G401.6 (cell line): ENCODE measurements around the gene KCNJ2.

Source experiments
- FAIRE-seq: peaks from 2 replicates; lab custom pipeline; 2012; peaks lifted over from hg19 to GRCh38; lab: Jason Lieb, UNC

KCNJ2 gene

DNA sequence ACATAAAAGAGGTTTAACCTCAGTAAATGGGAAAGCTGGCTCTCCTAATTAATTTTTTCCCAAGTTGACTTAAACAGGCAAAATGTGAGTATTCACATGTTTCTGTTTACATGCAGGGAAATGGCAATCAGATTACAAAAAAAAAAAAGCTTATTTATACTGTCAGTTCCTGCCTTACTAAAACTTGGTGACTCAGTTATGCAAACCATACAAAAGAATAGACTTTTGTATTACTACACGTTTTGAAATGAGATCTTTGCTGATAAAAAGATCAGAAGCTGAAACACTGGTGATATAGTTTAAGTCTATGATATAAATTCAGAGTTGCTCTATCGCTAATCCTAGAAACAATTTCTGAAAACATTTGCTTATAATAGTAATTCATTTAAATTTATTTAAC, 9.4 kb upstream of the KCNJ2 start:
- FAIRE-seq: no peak

GRCh38 chr17:70161519-70161918, 7.8 kb upstream of the KCNJ2 start:
- no peak for FAIRE-seq

- no peak for FAIRE-seq
Observed at GRCh38 chr17:70165383-70165782, 3.9 kb upstream of the KCNJ2 start.

DNA sequence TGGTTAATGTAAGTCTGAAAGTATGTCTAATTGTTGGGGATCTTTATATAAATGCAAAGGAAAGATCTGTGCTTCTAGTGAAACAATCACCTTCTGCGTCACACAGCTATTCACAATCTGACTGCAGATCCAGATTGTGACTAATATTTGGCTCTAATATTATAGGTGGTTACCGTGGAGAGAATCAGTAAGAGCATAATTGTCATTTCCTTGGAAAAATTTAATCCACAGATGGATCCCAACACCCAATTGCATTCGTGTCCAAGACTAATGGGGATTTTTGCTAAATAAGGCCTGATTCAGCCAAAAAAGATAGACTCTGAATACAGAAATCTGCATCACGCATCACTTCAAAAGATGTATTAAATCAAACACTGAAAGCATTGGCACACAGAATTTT, 2.7 kb upstream of the KCNJ2 start:
- no peak for FAIRE-seq

DNA sequence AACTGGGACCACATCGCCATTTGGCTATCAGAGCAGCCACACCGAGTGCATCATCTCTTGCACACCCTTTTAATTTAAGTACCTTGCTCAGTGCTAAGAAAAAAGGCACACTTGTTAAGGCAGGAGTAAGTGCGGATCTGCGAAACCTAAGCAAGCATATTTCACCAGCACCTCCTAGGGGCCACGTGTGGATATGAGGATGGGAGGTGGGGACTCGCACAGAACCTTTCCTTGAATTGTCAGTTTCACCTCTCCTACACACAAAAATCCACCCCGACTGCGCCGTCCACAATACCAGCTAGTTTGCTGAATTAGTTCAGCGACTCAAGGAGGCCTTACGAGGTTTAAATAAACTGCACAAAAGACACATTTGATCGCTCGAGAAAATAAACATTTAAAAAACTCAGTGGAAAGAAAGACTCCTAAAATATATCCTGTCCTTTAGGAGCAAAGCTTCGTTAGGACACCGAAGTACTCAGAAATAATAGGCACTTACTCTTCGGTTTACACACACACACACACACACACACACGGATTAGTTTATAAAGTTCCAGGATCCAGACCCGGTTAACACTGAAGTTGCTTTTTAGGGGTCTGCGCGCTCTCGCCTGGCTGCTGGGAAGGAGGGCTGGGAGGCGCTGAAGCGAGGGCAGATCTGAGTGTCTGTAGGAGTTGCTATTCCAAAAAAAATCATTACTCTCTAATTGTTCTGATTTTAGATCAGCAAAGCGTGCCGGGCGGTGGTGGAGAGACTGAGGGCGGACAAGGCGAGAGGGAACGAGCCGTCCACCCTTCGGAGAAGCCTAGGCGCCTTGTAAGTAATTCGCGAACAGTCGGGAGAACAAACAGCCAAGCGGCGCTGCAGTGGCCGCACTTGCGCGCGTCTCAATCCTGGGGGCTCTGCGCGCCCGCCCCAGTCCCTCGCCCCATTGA, 1.0 kb upstream of the KCNJ2 start:
- FAIRE-seq: no peak

DNA sequence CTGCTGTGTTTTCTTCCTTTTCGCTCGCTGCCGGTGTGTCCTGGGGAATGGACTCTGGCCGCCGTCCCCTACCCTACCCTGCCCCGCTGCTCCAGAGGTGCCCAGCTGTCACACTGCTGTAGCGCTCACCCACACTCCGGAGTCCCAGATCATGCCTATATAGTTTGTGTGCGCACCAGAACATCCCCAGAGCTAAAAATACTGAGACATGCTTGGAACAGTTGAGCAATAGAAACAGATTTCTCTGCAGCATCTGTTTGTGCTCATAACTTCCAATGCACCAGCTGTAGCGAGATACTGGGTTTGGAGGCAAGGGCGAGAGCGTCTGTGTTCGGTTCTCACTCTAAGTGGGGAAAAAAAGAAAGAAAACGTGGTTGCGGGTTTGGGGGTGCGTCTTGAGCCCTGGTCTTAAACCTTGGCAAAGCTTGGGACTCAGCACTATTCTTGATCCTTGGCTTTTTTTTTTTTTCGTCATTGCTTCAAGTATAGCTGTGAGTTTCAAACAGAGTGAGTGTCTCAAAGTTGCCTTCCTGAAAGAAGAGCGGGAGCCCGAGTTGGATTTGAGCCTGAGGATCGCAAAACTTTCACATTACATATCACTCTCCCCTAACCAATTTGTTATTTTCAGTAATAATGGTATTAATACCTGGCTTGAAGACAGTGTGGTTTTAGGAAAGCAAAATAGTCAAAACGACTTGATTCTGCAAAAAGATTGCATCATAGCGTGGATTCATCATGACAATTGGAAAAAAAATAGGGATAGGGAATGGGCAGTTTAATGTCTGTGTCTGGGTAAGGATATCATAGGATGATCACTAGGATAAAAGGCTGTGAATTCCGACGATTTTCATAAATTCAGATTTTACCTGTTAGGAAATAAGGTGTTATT, 621 bp downstream of the KCNJ2 start:
- no peak for FAIRE-seq

GRCh38 chr17:70171159-70171558, 1.8 kb downstream of the KCNJ2 start:
- FAIRE-seq: no peak

GRCh38 chr17:70172449-70172848, 3.1 kb downstream of the KCNJ2 start:
- FAIRE-seq: no peak

GRCh38 chr17:70172923-70173322, 3.6 kb downstream of the KCNJ2 start:
- FAIRE-seq: no peak

- no peak for FAIRE-seq
Observed at GRCh38 chr17:70173681-70174080, 4.3 kb downstream of the KCNJ2 start.

- FAIRE-seq: no peak
Observed at GRCh38 chr17:70181376-70181775, 12.0 kb downstream of the KCNJ2 start.

- FAIRE-seq: peak; percentile 91
Observed at GRCh38 chr17:70181866-70182265, 12.5 kb downstream of the KCNJ2 start.

DNA sequence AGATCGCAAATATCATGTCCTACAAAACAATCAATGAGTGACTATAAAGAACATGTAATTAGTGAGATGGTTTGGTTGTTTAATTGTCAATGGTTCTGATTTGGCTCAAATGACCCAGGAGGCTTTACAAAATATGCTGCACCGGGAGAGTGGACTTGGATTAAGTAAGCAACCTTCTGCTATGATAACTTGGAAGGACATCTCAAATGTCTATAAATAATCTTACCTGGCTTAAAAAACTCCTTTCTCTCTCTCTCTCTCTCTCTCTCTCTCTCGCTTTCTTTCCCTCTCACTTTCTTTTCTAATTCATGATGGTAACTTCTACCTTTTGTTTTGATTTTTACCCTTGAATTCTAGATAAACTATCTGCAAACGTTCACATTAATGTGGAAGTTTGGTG, 14.2 kb downstream of the KCNJ2 start:
- no peak for FAIRE-seq

DNA sequence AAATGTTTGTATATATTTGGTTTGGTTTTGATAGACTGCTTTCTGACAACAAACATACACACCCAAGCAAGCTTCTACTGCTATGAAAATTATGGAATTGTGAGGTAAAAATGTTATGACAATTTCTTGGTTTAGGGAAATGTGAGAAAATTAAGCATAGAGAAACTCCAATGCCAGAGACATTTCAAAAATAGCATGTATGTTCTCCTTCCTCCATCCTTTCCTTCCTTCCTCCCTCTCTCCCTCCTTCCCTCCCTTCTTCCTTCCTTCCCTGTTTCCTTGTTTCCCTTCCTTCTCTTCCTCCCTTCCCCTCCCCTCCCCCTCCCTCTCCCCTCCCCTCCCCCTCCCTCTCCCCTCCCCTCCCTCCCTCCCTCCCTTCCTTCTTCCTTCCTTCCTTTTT, 14.9 kb downstream of the KCNJ2 start:
- FAIRE-seq: no peak

DNA sequence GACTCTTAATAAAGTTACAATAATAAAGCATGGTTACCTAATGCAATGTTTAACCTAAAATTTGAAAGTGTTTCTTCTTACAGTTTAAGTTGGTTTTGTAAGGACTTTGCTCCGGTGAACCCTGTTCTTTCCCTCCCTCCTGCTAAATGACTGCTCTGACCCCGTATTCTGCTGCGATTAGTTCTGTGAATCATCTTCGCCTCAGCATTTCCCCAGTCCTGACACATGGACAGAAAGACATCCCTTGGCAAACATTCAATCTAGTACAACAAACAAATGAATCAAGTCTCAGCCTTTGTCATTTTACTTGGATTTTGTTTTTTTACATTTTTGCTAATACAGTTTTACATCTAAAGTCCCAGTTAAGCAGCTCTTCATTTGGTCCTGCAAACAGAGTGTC, 15.4 kb downstream of the KCNJ2 start:
- FAIRE-seq: no peak

DNA sequence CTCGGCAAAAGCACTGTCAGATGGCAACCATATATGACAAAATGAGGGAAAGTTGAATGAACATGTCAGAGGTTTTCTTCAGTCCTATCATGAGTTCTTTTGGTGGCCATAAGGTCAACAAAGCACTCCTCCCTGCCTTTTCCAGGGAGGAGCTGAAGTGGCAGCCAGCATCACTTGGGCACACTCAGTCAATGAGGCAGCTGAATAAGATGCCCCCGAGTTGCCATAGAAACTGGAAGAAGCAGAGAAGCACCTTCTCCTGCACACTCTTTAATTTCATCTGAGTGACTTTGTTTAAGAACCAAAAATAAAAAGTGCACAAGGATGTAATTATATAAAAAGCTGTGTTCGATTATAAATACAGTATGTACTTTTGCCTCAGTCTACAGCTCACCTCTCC, 16.0 kb downstream of the KCNJ2 start:
- FAIRE-seq: no peak

DNA sequence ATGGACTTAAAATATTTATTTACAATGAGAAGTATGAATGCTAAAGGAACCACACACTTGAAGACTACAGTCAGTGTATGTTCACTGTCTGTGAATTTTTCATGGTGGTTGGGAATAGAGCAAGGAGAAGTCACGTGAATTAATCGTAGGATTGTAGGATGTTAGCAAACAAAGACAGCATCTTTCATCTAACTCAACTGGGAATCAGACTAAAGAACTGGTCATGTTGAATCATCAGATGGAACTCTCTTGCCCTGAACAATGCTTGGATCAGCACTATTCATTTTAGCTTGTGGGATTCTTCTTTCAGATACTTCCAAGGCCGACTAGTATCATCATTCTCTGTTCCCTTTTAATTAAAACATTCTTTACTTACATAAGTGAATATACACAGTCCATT, 18.1 kb downstream of the KCNJ2 start:
- no peak for FAIRE-seq

DNA sequence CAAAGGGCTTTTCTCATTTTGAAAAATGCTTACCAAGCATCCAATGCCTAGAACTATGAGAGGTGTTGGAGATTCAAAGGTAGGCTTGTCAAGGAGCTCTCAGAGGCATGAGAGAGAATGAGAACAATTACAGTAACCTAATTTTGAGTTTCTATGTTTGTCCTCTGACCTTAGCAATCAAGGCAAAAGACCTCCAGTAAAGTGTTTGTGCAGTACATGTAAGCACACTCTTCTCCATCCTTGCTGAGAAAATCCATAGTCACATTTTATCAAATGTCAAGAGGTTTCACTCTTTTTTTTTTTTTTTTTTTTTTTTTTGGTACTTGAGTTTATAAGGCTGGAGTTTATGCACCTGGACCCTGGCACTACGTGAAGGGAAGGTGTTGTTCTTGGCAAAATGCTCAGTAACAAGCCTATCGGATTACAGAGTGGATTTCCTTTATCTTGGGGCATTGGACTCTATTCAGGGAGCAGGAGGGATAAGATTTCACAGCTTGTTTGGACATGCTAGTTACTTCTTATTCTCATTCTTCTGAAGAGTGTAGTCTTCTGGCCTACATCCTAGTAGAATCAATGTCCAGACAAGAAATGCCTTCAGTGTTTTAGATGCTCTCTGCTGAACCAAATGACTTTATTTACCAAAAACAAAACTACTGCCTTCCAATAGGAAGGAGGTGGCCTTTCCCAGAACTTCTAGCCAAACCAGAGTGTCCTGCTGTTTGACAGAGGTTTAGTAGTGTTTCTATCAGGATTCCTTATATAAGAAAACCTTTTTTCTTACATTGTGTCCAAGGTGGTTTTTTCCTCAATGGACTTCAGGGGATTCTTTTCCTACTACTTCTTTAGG, 21.9 kb downstream of the KCNJ2 start:
- no peak for FAIRE-seq

DNA sequence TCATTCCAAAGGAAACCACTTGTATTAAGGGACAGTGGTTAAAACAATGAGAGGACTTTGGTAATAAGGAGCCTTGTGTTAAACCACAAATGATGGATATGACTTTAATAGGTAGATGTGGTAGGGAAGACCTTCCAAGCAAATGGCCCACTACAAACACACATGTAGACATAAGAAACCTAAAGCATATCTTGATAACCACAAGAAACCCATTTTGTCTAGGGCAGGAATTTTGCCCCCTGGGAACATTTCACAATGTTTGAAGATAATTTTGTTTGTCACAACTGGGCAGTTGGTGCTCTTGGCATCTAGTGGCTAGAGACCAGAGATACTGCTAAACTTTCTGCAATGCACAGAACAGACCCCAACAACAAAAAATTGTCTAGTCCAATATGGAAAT, 25.8 kb downstream of the KCNJ2 start:
- no peak for FAIRE-seq

- FAIRE-seq: no peak
Observed at GRCh38 chr17:70201872-70202419, 32.6 kb downstream of the KCNJ2 start.

DNA sequence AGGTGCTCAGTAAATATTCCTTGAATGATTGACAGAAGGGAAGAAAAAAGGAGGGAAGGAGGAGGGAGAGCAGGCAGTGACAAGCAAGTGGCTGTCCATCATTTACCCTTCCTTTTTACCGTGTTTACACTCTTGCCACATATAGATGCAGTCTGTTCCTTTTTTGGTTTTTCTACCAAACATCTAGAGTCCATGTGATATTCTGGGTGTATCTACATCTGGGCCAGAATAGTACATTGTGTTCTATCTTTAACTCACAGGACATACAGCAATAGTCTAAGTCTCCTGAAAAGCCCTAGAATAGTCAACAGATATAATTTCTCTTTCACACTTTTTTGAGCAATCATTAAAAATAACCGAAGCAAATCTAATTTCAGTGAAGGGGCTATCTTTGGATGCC, 33.5 kb downstream of the KCNJ2 start:
- no peak for FAIRE-seq

- no peak for FAIRE-seq
Observed at GRCh38 chr17:70204431-70204830, 35.1 kb downstream of the KCNJ2 start.
